G401 (cell line): ENCODE data around the gene AGPS. TPM values are rescaled to one million over a fixed set of nuclear protein-coding genes. Genes with fewer than 3 reads are reported as not detected.

Source experiments
- DNase-seq: peaks from one replicate; pipeline ENCODE4 v3.0.0-alpha.2; 2015; ENCODE audit warnings: low spot score
- in situ Hi-C: cut with HindIII; loops from 2 replicates; pipeline ENCODE4 v1.10.0; 2016; ENCODE audit warnings: low sequenced_read_pairs, mixed read lengths
- total RNA-seq: library from RNA; depleted of rRNA; stranded (reverse); fragments of >200 nt; shearing (Covaris generic); gene quantifications from 2 replicates; pipeline ENCODE4 v1.2.3, GENCODE V29; 2014

The AGPS gene
- total RNA-seq, 1 experiment from 2014 or later = 139 TPM

DNA sequence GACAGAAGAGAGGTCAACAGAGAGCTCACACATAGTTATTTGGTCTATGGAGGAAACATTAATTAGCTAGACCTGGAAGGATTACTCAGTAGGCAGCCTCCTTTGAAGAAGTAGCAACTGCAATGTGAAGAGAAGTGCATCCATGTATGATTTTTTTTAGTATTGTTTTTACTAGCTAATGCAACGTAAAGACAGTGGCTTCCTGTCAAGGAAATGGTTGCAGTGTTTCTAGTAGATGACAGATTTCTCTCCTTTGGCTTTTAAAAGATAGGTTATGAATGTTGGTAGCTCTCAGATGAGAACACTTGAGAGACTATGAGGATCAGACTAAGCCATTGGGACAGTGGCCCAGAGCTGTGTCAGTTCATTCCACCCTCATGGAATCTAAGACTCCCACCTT, 175.8 kb downstream of the AGPS start:
- in situ Hi-C loops = no loop called here

DNA sequence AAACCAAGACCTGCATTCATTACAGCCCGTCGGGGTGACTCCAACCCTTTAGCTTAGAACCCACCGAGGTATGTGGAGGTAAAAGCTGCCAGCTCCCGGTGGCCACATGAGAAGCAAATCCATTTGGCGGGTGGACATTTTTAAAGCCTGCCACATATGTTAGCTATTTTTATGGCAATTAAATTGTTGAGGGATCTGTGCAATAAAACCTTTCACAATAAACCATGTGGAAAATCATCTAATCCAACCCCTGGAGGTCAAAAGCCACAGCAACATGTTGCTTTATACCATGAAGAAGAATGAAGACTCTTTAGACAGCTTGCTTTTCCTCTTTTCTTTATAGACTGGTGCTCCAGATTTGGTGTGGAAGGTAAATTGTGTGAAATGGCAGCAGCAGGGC, 176.3 kb downstream of the AGPS start:
- in situ Hi-C loops = no loop called here
- DNase-seq = no peak

More for the DNA sequence above, 175.8 kb downstream of the AGPS start:
- no peak for DNase-seq

- in situ Hi-C loops = no loop called here
- peak; percentile 63 for DNase-seq
These were observed 179.7 kb downstream of the AGPS start for GRCh38 chr2:177572236-177572671.

DNA sequence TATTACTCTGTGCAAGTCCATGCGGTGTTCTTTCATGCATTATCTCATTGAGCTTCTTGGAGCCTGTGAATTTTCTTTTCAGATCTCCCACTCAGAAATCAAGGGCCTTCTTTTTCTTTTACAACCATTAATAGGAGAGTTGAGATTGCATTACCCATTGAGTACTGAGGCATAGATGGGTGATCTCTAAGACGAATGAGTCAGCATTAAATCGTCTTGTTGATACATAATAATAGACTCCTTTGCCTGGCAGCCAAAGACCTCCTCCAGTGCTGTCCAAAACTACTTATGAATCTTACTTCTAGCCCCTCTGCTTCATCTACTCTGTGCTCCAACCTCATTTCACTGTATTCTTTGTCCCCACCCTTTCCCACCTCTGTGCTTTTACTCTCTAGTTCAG, 180.5 kb downstream of the AGPS start:
- in situ Hi-C loops = no loop called here
- no peak for DNase-seq

GRCh38 chr2:177574356-177574755, 181.8 kb downstream of the AGPS start:
- in situ Hi-C loops = no loop called here
- DNase-seq = no peak

DNA sequence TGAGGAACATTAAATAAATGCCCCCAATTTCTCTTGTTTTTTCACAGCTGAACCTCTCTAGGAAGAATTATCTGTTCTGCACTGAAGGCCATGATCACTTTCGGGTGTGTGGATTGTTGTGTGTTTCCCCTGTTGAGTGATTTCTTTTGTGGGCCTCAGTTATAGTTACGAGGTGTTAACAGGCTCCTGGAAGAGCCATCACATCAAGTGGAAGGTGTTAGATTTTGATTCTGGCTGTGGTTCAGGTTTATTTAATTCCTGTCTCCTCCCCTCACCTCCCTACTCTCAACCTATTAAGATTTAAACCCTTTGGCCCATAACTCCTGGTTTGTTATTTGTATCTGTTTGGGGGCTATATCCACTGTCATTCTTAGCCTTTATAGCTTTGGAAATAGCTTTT, 182.8 kb downstream of the AGPS start:
- DNase-seq = no peak
- in situ Hi-C loops = no loop called here

DNA sequence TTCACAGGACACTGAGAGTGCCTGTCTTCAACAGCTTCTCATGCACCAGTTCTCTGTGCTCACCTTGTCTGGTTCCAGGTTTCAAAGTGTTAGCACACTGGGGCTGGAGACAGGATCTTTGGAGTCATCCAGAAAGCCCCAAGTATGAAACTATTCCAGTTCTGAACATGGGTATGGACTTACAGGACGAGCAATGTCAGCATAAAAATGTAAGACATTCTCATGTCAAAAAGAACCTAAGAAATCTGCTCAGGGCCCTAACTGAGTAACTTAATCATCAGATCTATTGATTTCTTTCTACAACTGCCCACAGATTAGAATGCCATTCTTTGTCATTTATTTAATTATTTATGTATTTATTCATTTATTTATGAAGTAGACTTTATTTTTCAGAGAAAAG, 184.5 kb downstream of the AGPS start:
- no peak for DNase-seq
- in situ Hi-C loops = no loop called here

- in situ Hi-C loops = no loop called here
- no peak for DNase-seq
These were observed 185.9 kb downstream of the AGPS start for GRCh38 chr2:177578454-177578853.

- in situ Hi-C loops = no loop called here
These were observed 187.0 kb downstream of the AGPS start for GRCh38 chr2:177579486-177580036.

DNA sequence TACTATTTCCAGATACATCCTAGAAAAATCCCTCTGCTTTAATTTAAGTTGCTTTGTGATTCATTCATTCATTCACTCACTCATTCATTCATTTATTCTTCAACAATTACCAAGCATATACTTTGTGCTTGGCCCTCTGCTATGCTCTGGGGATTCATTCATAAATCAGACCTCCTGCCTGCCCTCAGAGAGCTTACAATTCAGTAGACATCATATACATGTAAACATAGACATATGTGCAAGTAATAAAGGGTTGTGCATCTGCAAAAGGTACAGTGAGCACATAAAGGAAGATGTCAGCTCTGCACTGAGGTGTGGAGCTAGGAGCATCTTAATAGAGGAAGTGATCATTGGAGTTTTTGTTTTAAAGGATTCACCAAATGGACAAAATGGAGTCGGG, 189.4 kb downstream of the AGPS start:
- in situ Hi-C loops = no loop called here
- DNase-seq = no peak

More at GRCh38 chr2:177579486-177580036, 187.0 kb downstream of the AGPS start:
- DNase-seq = no peak

GRCh38 chr2:177584030-177584692, 191.6 kb downstream of the AGPS start:
- in situ Hi-C loops = no loop called here
- DNase-seq = no peak

DNA sequence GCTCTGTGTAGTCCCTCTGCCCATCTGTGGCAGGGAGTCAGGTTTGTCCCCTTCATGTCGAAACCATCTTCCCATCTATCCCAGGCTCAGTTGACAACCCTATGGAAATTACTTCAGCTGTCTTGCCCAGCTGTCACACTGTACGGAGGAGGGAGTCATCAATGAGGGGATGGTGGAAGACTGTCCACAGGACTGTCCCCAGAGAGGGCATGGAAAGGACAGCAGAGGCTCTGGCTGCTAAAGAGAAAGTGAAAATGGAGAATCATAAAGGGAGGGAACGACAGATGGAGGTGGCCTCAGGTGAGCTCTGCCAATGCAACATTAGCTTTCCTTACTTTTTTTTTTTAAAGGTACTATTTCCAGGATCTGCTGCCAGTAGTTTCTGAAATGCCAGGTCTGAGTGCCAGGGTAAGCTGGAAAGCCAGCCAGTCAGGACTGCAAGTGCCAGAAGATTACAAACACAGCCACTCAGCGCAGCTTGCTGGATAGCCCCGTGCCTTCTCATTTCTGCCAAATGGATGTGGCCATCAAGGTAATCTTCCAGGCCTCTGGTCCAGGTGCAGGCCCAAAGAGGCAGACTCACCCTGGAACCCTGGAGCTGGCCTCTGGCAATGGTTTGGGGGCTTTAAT, 192.8 kb downstream of the AGPS start:
- DNase-seq = peak; percentile 92
- in situ Hi-C loops = no loop called here

DNA sequence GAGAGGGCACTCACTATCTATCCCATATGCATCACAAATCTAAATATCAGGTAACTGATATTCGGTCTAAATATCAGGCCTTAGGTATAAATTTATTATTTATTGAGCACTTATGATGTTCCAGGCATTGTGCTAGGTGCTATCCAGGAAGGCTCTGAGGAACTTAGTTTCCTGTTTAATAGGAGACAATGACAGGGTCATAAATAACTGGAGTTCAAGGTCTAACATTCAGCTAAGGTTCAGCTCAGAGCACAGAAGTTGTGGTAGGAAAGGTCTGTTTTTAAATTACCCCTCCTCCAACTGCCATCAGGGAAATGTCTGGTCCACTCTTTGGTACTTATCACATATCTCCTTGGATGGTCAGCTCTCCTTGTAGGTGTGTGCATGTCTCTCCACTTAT, 193.6 kb downstream of the AGPS start:
- no peak for DNase-seq
- in situ Hi-C loops = no loop called here

DNA sequence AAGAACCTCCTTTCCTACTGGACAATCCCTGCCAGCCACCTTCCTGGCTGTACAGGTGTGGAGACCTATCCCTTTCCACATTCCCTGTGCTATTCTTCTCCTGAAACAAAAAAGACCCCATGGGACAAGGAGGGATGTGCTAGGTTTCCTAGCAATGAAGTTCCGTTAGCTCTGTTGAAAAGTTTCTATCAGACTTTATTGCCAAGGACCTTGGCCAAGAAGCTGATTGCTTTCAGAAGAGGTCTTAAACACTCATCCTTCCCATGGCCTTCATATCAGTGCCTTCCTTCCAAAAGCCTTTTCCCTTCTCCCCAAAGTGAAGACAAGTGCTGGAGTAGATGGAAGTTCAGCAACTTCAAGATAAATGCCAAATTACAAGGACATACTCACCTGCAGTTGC, 194.8 kb downstream of the AGPS start:
- in situ Hi-C loops = no loop called here
- DNase-seq = no peak

DNA sequence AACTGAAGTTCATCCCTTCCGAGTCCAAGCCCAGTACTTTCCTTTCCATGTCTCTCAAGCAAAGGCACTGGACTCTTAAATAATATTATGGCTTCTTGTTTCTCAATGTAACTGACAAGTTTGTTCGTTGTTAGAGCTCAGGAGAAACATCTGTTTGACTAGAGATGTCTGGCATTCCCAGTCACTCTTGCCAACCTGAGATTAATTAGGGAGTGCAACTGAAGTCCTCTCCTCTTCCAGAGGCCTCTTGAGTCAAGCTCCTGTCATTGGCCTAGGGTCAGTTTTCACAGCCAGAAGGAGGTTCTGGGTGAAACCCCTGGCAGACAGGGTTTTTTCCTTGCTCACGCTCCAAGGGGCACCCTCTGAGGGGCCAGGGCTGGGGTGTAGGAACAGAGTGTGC, 196.1 kb downstream of the AGPS start:
- in situ Hi-C loops = no loop called here
- no peak for DNase-seq

DNA sequence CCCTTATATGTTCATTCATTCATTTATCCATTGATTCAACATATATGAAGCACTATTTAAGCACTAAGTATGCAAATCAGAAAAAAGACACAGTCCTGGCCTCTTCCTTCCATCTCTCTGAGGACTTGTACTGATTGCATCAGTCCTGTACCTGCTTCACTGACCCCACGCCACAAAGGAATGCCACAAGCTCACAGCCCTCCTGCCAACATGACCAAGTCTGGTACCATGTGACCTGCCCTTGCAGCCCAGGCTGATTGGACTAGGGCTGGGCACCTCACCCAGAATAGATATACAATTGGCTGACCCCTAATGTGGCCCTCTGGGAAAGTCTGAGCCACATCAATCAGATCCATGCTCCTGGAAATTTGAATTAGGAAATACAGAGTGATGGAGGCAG, 196.6 kb downstream of the AGPS start:
- DNase-seq = no peak
- in situ Hi-C loops = no loop called here

DNA sequence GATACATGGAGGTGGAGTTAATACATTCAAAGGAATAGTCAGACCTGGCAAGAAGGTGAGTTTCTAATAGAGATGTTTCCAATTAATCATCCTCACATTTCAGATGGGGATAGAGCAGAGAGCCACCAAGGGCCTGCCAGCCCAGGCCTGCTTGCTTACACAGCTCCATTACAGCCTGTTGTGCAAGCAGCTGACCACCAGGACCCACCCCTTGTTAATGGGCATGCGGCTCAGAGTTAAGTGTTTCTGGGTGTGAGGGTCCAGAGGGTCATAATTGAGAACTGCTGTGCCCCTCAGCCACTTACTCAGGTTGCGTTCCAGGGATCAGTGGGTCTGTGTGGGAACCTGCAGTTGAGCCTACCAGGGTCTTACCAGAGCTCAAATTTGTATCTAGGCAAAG, 199.8 kb downstream of the AGPS start:
- in situ Hi-C loops = no loop called here
- DNase-seq = no peak

DNA sequence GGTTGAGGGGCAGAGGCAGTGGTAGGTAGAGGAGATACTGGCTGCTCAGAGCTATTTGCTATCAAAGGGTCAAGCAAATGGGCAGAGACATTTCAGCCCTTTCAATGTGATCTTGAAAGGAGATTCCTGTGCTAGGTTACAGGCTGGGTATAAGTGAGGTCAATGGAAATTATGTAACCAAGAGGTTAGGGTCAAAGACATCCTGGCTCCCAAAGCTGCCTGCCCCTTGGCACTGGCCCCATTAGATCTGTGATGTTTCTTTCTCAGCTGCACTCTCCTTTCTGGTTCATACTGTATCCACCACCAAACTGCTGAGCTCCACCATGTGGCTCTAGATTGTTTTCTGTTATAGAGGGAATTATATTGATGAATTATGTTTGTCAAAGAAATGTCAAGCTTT, 200.4 kb downstream of the AGPS start:
- in situ Hi-C loops = no loop called here
- DNase-seq = no peak

DNA sequence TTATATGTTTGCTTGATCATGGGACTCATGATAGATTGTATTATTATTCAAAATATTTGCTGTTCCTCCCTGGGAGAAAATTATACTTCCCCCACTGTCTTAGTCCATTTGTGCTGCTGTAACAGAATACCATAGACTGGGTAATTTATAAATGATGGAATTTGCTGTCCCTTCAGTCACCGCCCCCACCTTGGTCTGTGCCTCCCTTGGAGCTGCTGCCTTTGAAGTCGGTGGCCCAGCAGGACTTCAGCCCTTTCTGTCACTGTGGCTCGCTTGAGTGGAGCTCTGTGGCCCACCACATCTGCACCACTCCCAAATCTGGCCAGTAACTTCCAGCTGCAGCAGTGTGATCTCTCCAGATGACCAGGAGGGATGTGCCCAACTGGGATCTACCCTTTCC, 200.8 kb downstream of the AGPS start:
- in situ Hi-C loops = no loop called here
- no peak for DNase-seq
